ENCODE data around the gene ZMPSTE24. TPM values are rescaled to one million over a fixed set of nuclear protein-coding genes. Genes with fewer than 3 reads are reported as not detected.

Gene ZMPSTE24
- total RNA-seq, 2 experiments from 2014 or later, result 20.6 to 21.2 TPM

GRCh38 chr1:40266786-40267535, 8.9 kb downstream of the ZMPSTE24 start:
- POLR2A ChIA-PET, result interaction anchor here (0.9 to 1.1 kb wide), 2 partner anchors 24 to 48 kb away, joined by 3 read pairs; no protein-coding TSS in a partner anchor
- no peak for DNase-seq
- Mint-ChIP-seq H3K4me1 (peaks cover 16% of the 10 kb centered on the region), H3K9me3 (no peaks in the 10 kb centered on the region), H3K27ac (no peak overlapping the region), H3K4me3 (no peak overlapping the region), H3K27me3 (no peaks in the 10 kb centered on the region), H3K36me3 (peaks cover 30% of the 10 kb centered on the region)
- no peak for ATAC-seq (ENCODE audit: low read depth)

- Mint-ChIP-seq H3K4me3 (no peak overlapping the region), H3K4me1 (peaks cover 14% of the 10 kb centered on the region), H3K27ac (no peak overlapping the region), H3K27me3 (no peaks in the 10 kb centered on the region), H3K9me3 (no peaks in the 10 kb centered on the region), H3K36me3 (peaks cover 31% of the 10 kb centered on the region)
- no peak for ATAC-seq (ENCODE audit: low read depth)
- DNase-seq, result no peak
- POLR2A ChIA-PET, result interaction anchor here (1.1 kb wide), 1 partner anchor 47 kb away, joined by 3 read pairs; no protein-coding TSS in a partner anchor
Observed at GRCh38 chr1:40267767-40268187, 9.7 kb downstream of the ZMPSTE24 start.

DNA sequence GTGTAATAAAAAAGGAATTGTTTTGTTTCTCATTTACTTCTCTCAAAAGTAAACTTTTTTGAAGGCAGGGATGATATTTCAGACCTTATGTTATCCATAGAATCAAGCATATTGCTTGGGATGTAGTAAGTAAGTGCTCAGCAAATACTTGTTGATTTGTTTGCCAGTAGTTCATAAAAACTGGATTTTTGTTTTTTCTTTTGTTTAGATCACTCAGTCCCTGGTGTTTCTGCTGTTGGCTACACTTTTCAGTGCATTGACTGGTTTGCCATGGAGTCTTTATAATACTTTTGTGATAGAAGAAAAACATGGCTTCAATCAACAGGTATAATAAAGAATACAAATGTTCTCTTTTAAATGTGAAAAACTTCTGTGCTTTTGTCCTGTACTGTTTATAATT, 10.2 kb downstream of the ZMPSTE24 start:
- peaks cover 30% of the 10 kb centered on the region for H3K36me3 Mint-ChIP-seq
- H3K4me3 Mint-ChIP-seq, result no peak overlapping the region
- POLR2A ChIA-PET, result interaction anchor here (0.6 kb wide), 1 partner anchor 423 kb away, joined by 4 read pairs; the partner anchor contains the start of gene NFYC
- H3K27ac Mint-ChIP-seq, result no peak overlapping the region
- ATAC-seq (ENCODE audit: low read depth) (no peak), DNase-seq (no peak)
- peaks cover 10% of the 10 kb centered on the region for H3K4me1 Mint-ChIP-seq
- no peaks in the 10 kb centered on the region for H3K27me3 Mint-ChIP-seq
- no peaks in the 10 kb centered on the region for H3K9me3 Mint-ChIP-seq

GRCh38 chr1:40270152-40270834, 12.3 kb downstream of the ZMPSTE24 start:
- Mint-ChIP-seq H3K27ac (no peak overlapping the region), H3K4me3 (no peak overlapping the region), H3K36me3 (peaks cover 34% of the 10 kb centered on the region), H3K4me1 (peaks cover 6% of the 10 kb centered on the region), H3K9me3 (no peaks in the 10 kb centered on the region), H3K27me3 (no peaks in the 10 kb centered on the region)
- POLR2A ChIA-PET, result no interaction called here
- ATAC-seq (ENCODE audit: low read depth) (no peak), DNase-seq (no peak)

DNA sequence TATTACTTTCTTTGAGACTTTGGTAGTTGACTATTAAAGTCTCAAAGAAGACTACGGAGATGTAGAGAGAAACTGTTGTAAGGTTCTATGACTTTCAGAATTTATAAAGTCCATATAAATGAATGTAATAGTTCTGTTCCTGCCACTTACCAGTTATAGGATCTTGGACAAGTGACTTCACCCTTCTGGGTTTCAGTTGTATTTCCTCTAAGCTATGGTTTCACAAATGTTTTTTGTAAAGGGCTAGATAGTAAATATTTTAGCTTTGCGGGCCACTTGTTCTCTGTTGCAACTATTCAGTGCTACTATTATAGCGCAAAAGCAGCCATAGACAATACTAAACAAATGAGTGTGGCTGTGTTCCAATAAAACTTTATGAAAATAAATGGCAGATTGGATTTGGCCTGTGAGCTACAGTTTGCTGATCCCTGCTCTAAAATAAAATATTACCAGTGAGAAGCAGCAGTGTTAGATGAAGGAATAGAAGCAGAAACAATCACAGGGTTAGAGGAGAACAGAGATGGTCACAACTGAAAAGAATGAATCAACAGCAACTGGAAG, 14.7 kb downstream of the ZMPSTE24 start:
- H3K4me3 Mint-ChIP-seq, result no peak overlapping the region
- no peaks in the 10 kb centered on the region for H3K27me3 Mint-ChIP-seq
- H3K4me1 Mint-ChIP-seq, result peaks cover 4% of the 10 kb centered on the region
- DNase-seq (no peak), ATAC-seq (ENCODE audit: low read depth) (no peak)
- H3K9me3 Mint-ChIP-seq, result no peaks in the 10 kb centered on the region
- H3K27ac Mint-ChIP-seq, result no peak overlapping the region
- POLR2A ChIA-PET, result interaction anchor here (0.6 kb wide), 1 partner anchor 63 kb away, joined by 6 read pairs; no protein-coding TSS in a partner anchor
- peaks cover 31% of the 10 kb centered on the region for H3K36me3 Mint-ChIP-seq

- Mint-ChIP-seq H3K27ac (no peak overlapping the region), H3K27me3 (no peaks in the 10 kb centered on the region), H3K4me3 (no peak overlapping the region), H3K36me3 (peaks cover 31% of the 10 kb centered on the region), H3K9me3 (no peaks in the 10 kb centered on the region), H3K4me1 (peaks cover 4% of the 10 kb centered on the region)
- POLR2A ChIA-PET, result no interaction called here
- DNase-seq, result no peak
- ATAC-seq (ENCODE audit: low read depth), result no peak
Observed at GRCh38 chr1:40273547-40274166, 15.6 kb downstream of the ZMPSTE24 start.

GRCh38 chr1:40274331-40274730, 16.3 kb downstream of the ZMPSTE24 start:
- ATAC-seq (ENCODE audit: low read depth), result no peak
- H3K36me3 Mint-ChIP-seq, result peaks cover 30% of the 10 kb centered on the region
- H3K4me1 Mint-ChIP-seq, result peaks cover 4% of the 10 kb centered on the region
- no peak for DNase-seq
- H3K4me3 Mint-ChIP-seq, result no peak overlapping the region
- H3K9me3 Mint-ChIP-seq, result no peaks in the 10 kb centered on the region
- H3K27me3 Mint-ChIP-seq, result no peaks in the 10 kb centered on the region
- POLR2A ChIA-PET, result no interaction called here
- no peak overlapping the region for H3K27ac Mint-ChIP-seq

- H3K9me3 Mint-ChIP-seq, result no peaks in the 10 kb centered on the region
- no peaks in the 10 kb centered on the region for H3K27me3 Mint-ChIP-seq
- ATAC-seq (ENCODE audit: low read depth) (no peak), DNase-seq (no peak)
- H3K27ac Mint-ChIP-seq, result no peak overlapping the region
- no peak overlapping the region for H3K4me3 Mint-ChIP-seq
- peaks cover 5% of the 10 kb centered on the region for H3K4me1 Mint-ChIP-seq
- peaks cover 24% of the 10 kb centered on the region for H3K36me3 Mint-ChIP-seq
- POLR2A ChIA-PET, result no interaction called here
Observed at GRCh38 chr1:40276122-40276521, 18.1 kb downstream of the ZMPSTE24 start.

DNA sequence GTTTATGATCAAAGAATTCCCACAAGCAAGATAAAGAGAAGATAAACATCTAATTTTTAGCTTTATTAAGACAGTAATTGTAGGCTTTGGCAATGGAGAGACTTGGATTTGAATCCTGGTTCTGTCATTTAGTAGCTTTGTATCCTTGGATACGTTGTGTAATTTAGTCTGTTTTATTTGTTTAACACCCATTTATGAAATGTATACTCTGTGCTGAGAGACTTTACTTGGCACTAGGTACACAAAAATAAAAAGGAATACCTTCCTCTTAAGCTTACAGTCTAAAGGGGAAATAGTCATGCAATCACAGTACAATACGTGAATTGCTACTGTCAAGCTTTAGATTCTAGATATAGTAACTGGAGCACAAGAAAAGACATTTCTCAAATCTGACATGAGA, 23.8 kb downstream of the ZMPSTE24 start:
- no peak for ATAC-seq (ENCODE audit: low read depth)
- H3K9me3 Mint-ChIP-seq, result no peaks in the 10 kb centered on the region
- DNase-seq, result no peak
- H3K27ac Mint-ChIP-seq, result no peak overlapping the region
- no peaks in the 10 kb centered on the region for H3K27me3 Mint-ChIP-seq
- POLR2A ChIA-PET, result interaction anchor here (0.5 kb wide), 1 partner anchor 19 kb away, joined by 4 read pairs; no protein-coding TSS in a partner anchor
- peaks cover 2% of the 10 kb centered on the region for H3K4me1 Mint-ChIP-seq
- peaks cover 6% of the 10 kb centered on the region for H3K36me3 Mint-ChIP-seq
- no peak overlapping the region for H3K4me3 Mint-ChIP-seq

GRCh38 chr1:40291293-40291692, 33.3 kb downstream of the ZMPSTE24 start:
- H3K4me1 Mint-ChIP-seq, result no peaks in the 10 kb centered on the region
- H3K27me3 Mint-ChIP-seq, result no peaks in the 10 kb centered on the region
- POLR2A ChIA-PET, result interaction anchor here (0.7 to 1.2 kb wide), 3 partner anchors 20 to 100 kb away, joined by 3 to 4 read pairs (median 3); no protein-coding TSS in a partner anchor
- ATAC-seq (ENCODE audit: low read depth), result no peak
- no peak overlapping the region for H3K27ac Mint-ChIP-seq
- H3K4me3 Mint-ChIP-seq, result no peak overlapping the region
- DNase-seq, result no peak
- peaks cover 41% of the 10 kb centered on the region for H3K36me3 Mint-ChIP-seq
- no peaks in the 10 kb centered on the region for H3K9me3 Mint-ChIP-seq

GRCh38 chr1:40299366-40300248, 41.6 kb downstream of the ZMPSTE24 start:
- Mint-ChIP-seq H3K4me3 (no peak overlapping the region), H3K27me3 (no peaks in the 10 kb centered on the region), H3K27ac (no peak overlapping the region)

GRCh38 chr1:40300249-40300567, 42.2 kb downstream of the ZMPSTE24 start:
- H3K27ac Mint-ChIP-seq, result no peak overlapping the region
- ATAC-seq (ENCODE audit: low read depth) (no peak), DNase-seq (no peak)
- no peaks in the 10 kb centered on the region for H3K27me3 Mint-ChIP-seq
- H3K4me1 Mint-ChIP-seq, result no peaks in the 10 kb centered on the region
- POLR2A ChIA-PET, result interaction anchor here (1.4 kb wide), 1 partner anchor 15 kb away, joined by 4 read pairs; no protein-coding TSS in a partner anchor
- no peak overlapping the region for H3K4me3 Mint-ChIP-seq
- no peaks in the 10 kb centered on the region for H3K9me3 Mint-ChIP-seq
- peaks cover 6% of the 10 kb centered on the region for H3K36me3 Mint-ChIP-seq

More at GRCh38 chr1:40299366-40300248, 41.6 kb downstream of the ZMPSTE24 start:
- POLR2A ChIA-PET, result interaction anchor here (1.4 kb wide), 1 partner anchor 15 kb away, joined by 4 read pairs; no protein-coding TSS in a partner anchor
- ATAC-seq (ENCODE audit: low read depth) (no peak), DNase-seq (no peak)
- H3K4me1 Mint-ChIP-seq, result no peaks in the 10 kb centered on the region
- H3K36me3 Mint-ChIP-seq, result peaks cover 10% of the 10 kb centered on the region
- no peaks in the 10 kb centered on the region for H3K9me3 Mint-ChIP-seq

Measured in activated naive CD8-positive, alpha-beta T cell treated with anti-CD3 and anti-CD28 coated beads, Interleukin-2, amount 10 ng/mL, durations not matched to agents 7 days and 5 days (primary cell).